Raji (cell line): ENCODE measurements around the gene TGFB3.

Experiments
- POLR2A ChIP-seq: IDR thresholded peaks from 2 replicates; pipeline ENCODE4 v1.6.1; 2011; ENCODE audit warnings: low read depth, low read length, control low read depth; ENCODE audit not compliant: insufficient read depth

Gene TGFB3

DNA sequence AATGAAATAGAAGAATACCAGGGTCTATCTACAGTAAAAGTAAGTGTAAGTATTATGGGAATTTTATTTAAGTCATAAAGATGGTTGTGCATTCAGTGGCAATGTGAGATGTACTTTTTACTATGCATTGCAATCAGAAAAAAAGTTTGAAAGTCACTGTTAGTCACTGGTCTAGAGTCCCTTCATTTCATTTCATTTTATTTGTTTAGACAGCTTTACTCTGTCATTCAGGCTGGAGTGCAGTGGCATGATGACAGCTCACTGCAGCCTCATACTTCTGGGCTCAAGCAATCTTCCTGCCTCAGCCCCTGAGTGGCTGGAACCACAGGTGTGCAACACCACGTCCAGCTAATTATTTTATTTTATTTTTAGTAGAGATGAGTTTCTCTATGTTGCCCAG is 42.6 kb downstream of the TGFB3 start:
- no peak for TF ChIP-seq POLR2A

DNA sequence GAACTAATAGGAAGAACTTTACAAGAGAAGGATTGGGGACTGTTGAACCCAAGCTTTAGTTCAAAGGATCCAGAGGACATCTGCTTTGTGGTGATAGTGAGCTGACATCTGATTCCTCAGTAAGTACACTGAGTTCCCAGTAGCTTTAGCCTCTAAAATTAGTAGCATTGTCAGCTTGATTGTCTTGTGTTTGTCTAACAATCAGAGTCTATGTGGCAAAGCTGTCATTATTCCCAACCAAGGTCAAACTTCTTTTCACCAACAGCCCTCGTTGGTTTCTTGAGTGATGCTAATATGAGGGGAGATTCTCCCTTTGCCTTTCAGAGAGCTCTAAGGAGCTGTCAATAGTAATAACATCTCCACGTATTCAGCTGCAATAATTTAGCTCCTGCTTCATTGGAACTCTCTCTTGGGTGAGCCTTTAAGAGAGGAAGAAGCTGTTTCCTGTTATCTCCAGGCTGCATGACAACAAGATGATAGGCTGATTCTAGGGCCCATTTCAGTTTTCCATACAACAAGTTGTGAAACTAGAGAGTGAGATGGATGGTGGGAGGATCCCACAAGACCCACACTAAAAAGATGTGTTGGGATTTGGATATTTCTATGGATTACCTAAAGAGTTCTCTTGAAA is 46.7 kb downstream of the TGFB3 start:
- no peak for TF ChIP-seq POLR2A

GRCh38 chr14:75933712-75934296 is 48.0 kb downstream of the TGFB3 start:
- no peak for TF ChIP-seq POLR2A

- no peak for TF ChIP-seq POLR2A
These were observed 53.1 kb downstream of the TGFB3 start for GRCh38 chr14:75928690-75929181.

DNA sequence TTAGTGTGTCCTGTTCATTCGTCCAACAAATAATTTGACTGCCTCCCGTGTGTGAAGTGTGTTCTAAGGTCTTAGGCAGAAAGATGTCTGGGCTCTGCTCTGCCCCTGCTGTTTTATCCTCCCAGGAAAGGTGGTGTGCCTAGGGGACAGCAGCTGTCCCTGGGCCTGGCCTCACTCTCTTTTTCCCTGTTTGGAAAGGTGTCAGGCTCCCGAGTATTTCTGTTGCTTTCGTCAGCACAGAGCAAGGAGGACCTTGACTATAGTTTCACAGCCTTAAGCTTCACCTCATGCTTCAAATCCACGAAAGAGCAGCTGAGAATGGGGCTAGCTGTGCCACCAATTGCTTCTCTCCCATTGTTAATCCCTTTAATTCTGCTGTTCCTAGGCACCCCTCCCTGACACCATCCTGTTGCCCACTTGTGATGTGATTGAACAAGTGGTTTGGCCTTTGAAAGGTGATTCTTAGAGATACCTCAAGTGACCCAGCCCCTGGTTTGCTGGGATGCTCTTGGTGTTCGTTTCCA is 54.2 kb downstream of the TGFB3 start:
- TF ChIP-seq POLR2A, result no peak

DNA sequence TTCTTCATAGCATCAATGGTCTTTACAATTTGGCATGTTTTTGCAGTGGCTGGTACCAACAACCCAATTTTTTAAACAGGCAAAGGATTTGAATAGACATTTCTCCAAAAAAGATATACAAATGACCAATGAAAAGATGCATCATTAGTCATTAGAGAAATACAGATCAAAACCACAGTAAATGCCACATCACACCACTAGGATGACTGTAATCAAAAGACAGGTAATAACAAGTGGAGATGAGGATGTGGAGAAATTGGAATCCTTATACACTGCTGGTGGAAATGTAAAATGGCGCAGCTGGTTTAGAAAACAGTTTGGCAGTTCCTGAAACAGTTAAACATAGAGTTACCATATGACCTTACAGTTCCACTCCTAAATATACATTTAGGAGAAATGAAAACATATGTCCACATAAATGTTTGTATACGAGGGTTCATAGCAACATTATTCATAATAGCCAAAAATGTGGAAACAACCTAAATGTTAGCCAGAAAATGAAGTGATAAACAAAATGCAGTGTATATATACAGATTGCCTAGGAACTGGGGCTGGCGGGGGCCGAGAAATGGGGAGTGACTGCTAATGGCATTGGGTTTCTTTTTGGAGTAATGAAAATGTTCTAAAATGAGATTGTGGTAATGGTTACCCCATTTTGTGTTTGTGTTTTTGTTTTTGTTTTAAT is 55.2 kb downstream of the TGFB3 start:
- TF ChIP-seq POLR2A, result no peak

- no peak for TF ChIP-seq POLR2A
These were observed 63.9 kb downstream of the TGFB3 start for GRCh38 chr14:75917946-75918335.

DNA sequence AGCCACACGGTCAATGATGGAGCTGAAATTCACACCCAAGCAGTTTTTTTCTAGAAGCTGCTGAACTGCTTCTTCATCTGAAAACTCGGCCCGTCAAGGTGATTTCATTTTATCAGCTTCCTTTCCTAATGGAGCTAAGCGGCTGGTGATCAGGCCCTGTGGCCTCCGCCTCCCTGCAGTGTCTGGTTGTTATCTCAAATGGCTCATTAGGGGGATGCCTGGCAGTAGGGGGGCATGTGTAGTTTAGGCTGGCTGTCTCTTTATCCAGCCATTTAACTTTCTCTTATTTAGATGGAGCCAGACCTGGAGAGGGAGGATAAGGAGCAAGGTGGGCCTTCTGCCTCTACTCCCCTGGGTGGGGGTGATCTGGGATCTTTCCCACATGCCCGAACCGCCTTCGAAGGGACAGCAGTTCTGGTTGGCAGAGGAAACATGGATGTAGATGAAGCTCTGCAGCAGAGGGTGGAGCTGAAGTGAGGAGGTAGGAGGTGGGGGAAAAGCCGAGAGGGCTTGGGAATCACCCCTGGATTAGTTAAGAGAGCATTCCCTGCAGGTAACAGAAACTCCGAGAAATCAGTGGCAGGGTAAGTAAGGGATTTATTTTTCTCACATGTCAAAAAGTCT is 64.4 kb downstream of the TGFB3 start:
- no peak for TF ChIP-seq POLR2A

DNA sequence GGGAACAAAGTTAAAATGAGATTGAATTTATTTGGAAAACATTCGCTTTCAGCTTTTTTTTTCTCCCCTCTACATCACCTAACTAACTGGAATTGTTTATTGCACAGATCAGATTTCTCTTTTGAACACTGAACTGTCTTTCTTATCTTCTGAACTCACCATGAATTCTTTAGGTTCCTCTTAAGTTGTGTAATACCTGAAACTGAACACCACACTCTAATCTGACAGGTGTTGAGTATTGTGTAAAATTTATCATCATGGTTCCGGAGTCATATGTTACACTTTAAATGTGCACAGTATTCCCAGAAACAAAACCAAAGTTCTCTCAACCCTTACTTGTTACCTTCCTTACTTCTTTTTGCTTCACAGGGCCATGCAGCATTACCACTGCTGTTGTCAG is 66.8 kb downstream of the TGFB3 start:
- TF ChIP-seq POLR2A, result no peak

GRCh38 chr14:75913183-75913582 is 68.6 kb downstream of the TGFB3 start:
- TF ChIP-seq POLR2A, result no peak

- no peak for TF ChIP-seq POLR2A
These were observed 69.9 kb downstream of the TGFB3 start for GRCh38 chr14:75911883-75912282.

DNA sequence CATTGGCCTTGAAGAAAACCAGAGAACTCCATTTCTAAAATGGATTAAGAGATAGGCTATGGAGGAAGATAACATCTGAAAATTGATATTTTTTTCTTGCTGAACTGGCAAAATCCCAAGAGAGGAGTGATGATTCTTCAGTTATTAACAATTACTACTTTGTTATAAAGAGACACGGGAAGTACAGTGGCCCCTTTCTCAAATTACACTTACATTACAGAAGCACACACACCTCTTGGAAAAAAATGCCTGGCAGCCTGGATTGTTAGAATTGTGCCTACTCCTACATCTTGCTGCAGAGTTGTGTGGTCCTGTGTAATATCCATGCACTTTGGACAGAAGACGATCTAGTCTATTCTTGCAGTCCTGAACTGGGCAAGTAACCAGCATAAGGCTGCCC is 71.7 kb downstream of the TGFB3 start:
- TF ChIP-seq POLR2A, result no peak

GRCh38 chr14:75909630-75910029 is 72.2 kb downstream of the TGFB3 start:
- no peak for TF ChIP-seq POLR2A
